ENCODE data around the gene CYP27B1. TPM values are rescaled to one million over a fixed set of nuclear protein-coding genes. Genes with fewer than 3 reads are reported as not detected.

CYP27B1 gene
- total RNA-seq, 1 donor: 0.45 TPM

Small RNAs within 50 kb of the gene (small RNA-seq; reads per million reads assigned to genes)
- not detected for gene RNU6-1083P

Other genes starting within 250 kb of the CYP27B1 start
- 37.7 and 60.3 TPM in 2 replicates for gene DDIT3, start 246.6 kb downstream of the CYP27B1 start, total RNA-seq (ENCODE audit: low replicate concordance)
- 4.2 and 7.6 TPM in 2 replicates for gene MBD6, start 244.3 kb downstream of the CYP27B1 start, total RNA-seq (ENCODE audit: low replicate concordance)
- 106 and 140 TPM in 2 replicates for gene DCTN2, start 219.9 kb downstream of the CYP27B1 start, total RNA-seq (ENCODE audit: low replicate concordance)
- 0.72 and 1.8 TPM in 2 replicates for gene KIF5A, start 217.0 kb downstream of the CYP27B1 start, total RNA-seq (ENCODE audit: low replicate concordance)
- 12.4 and 19.4 TPM in 2 replicates for gene PIP4K2C, start 175.9 kb downstream of the CYP27B1 start, total RNA-seq (ENCODE audit: low replicate concordance)
- gene DTX3, start 162.3 kb downstream of the CYP27B1 start, total RNA-seq (ENCODE audit: low replicate concordance): 10.5 and 16.9 TPM in 2 replicates
- 18.3 and 64.5 TPM in 2 replicates for gene ARHGEF25, start 155.6 kb downstream of the CYP27B1 start, total RNA-seq (ENCODE audit: low replicate concordance)
- 1.7 and 6.9 TPM in 2 replicates for gene B4GALNT1, start 133.9 kb downstream of the CYP27B1 start, total RNA-seq (ENCODE audit: low replicate concordance)
- 229 and 425 TPM in 2 replicates for gene OS9, start 72.9 kb downstream of the CYP27B1 start, total RNA-seq (ENCODE audit: low replicate concordance)
- 0.25 and 0.27 TPM in 2 replicates for gene AGAP2, start 28.3 kb downstream of the CYP27B1 start, total RNA-seq (ENCODE audit: low replicate concordance)
- 17.3 and 43.9 TPM in 2 replicates for gene TSPAN31, start 22.0 kb downstream of the CYP27B1 start, total RNA-seq (ENCODE audit: low replicate concordance)
- 208 and 588 TPM in 2 replicates for gene CDK4, start 14.8 kb downstream of the CYP27B1 start, total RNA-seq (ENCODE audit: low replicate concordance)
- 0.57 and 2.1 TPM in 2 replicates for gene MARCHF9, start 12.0 kb downstream of the CYP27B1 start, total RNA-seq (ENCODE audit: low replicate concordance)
- gene METTL1, start 5.0 kb upstream of the CYP27B1 start, total RNA-seq (ENCODE audit: low replicate concordance): 9.7 and 10.5 TPM in 2 replicates
- 3.9 and 6.6 TPM in 2 replicates for gene EEF1AKMT3, start 5.5 kb upstream of the CYP27B1 start, total RNA-seq (ENCODE audit: low replicate concordance)
- gene TSFM, start 15.7 kb upstream of the CYP27B1 start, total RNA-seq (ENCODE audit: low replicate concordance): 16.2 and 19.9 TPM in 2 replicates
- 2.5 and 3.5 TPM in 2 replicates for gene AVIL, start 51.7 kb upstream of the CYP27B1 start, total RNA-seq (ENCODE audit: low replicate concordance)
- 90.7 and 128 TPM in 2 replicates for gene CTDSP2, start 79.7 kb upstream of the CYP27B1 start, total RNA-seq (ENCODE audit: low replicate concordance)
- 5.6 and 10.1 TPM in 2 replicates for gene ATP23, start 174.5 kb upstream of the CYP27B1 start, total RNA-seq (ENCODE audit: low replicate concordance)

Data from fibroblast of the aortic adventitia (primary cell).